Body of pancreas (tissue), 4 donors: ENCODE data around the gene TNIP1. TPM values are rescaled to one million over a fixed set of nuclear protein-coding genes. Genes with fewer than 3 reads are reported as not detected.

Experiments used
- ATAC-seq: fragments of 150-250 bp; one replicate; pipeline ENCODE4 v1.9.1; 2016
- DNase-seq, 4 donors: peaks; one replicate each; pipeline ENCODE4 v3.0.0-alpha.2; 2019
- H3K27ac ChIP-seq, 4 donors: fragments of 200-600 bp; sonication (generic); 1 replicate in 3 of 4; 2 replicates in 1 of 4; pipeline versions ENCODE4 v1.5.1 to v1.6.1; 2016 to 2019; ENCODE audit warnings: mild to moderate bottlenecking in 1 of 4, mixed read lengths in 1 of 4, moderate library complexity in 1 of 4
- H3K27me3 ChIP-seq, 2 donors: fragments of 200-600 bp; sonication (generic); one replicate each; pipeline ENCODE4 v1.6.0; 2016; ENCODE audit warnings: mild to moderate bottlenecking in 1 of 2
- H3K36me3 ChIP-seq, 2 donors: fragments of 200-600 bp; sonication (generic); replicated peaks in 1 of 2; 2 replicates each; pipeline ENCODE4 v1.5.1; 2016; ENCODE audit warnings: low read depth in 2 of 2; ENCODE audit not compliant: insufficient read depth in 1 of 2
- H3K4me1 ChIP-seq: fragments of 200-600 bp; sonication (generic); one replicate; pipeline ENCODE4 v1.6.0; 2016
- H3K4me3 ChIP-seq, 2 donors: fragments of 200-600 bp; sonication (generic); 1 replicate in 1 of 2; 2 replicates in 1 of 2; pipeline ENCODE4 v1.5.1; 2016 to 2019
- H3K9me3 ChIP-seq, 3 donors: fragments of 200-600 bp; sonication (generic); 1 replicate in 2 of 3; 2 replicates in 1 of 3; pipeline ENCODE4 v1.5.1; 2016
- POLR2A ChIP-seq, 3 donors: fragments of 450-650 bp; IDR thresholded peaks; one replicate each; pipeline ENCODE4 v1.6.1; 2016; ENCODE audit warnings: antibody characterized with exemption in 3 of 3, mild to moderate bottlenecking in 2 of 3
- WGBS, 2 donors: methylation state at CpG; one replicate each; pipeline ENCODE4 v1.1.5; 2017; 5-methylcytosine and 5-hydroxymethylcytosine counted together
- intact Hi-C: fragments of 100-400 bp; cut with DNase I; formaldehyde crosslinking; loops from one replicate; pipeline ENCODE4 v1.15.1; 2023
- total RNA-seq, 2 donors: library from RNA; depleted of rRNA; stranded (reverse); fragments of >200 nt; gene quantifications; one replicate each; pipeline ENCODE4 v1.1.0, GENCODE V29; 2016
- TF ChIP-seq, protein P1 (sequence below), 7 experiments: fragments of 450-650 bp in 4 of 7; fragments of 200-600 bp in 3 of 7; sonication (generic) in 3 of 7; IDR thresholded peaks; one replicate each; pipeline ENCODE4 v1.5.1; 2016 to 2019; ENCODE audit warnings: antibody characterized with exemption in 7 of 7

Gene TNIP1
- total RNA-seq, 2 donors from 2014 or later, result 89.3 to 111 TPM

DNA sequence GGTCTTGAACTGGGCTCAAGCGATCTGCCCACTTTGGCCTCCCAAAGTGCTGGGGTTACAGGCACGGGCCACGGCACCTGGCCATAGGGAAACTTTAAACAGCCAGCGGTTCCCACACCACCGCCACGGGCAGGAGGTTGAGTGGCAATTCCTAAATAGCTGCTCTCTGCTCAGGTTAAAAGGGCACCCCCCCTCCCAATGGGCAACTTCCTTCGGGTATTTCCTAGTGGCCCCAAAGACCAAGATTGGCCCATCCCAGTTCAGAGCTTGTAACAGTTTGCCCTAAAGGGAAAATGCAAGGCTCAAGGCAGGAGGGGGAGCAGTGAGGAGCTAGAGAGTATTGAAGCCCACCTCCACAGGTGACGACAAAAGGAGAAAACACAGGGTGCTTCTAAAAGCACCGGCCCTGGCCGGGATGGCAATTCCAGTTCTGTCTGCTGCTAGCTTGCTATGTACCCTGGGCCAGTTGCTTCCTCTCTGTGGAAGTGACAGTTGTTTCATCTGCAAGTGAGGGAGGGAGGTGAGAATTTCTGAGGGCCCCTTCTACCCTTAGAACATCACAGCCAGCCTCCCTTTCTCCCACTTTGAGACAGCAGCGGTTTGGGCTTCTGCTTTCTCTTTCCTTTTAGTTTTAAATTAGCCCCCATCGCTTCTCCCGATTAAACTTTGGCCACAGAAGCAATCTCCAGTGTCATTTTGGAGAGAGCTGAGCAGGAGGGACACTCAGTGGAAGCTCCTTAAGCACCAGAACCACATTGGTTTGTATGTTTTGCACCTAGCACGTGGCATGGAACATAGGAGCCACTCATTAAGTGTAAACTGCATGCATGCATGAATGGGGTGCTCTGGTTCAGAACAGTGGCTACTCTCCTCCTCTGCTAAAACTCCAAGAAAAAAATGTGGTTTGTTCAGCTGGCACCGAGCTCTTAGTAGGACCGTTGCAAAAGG, 17.3 kb upstream of the TNIP1 start:
- TF ChIP-seq, protein P1, sequence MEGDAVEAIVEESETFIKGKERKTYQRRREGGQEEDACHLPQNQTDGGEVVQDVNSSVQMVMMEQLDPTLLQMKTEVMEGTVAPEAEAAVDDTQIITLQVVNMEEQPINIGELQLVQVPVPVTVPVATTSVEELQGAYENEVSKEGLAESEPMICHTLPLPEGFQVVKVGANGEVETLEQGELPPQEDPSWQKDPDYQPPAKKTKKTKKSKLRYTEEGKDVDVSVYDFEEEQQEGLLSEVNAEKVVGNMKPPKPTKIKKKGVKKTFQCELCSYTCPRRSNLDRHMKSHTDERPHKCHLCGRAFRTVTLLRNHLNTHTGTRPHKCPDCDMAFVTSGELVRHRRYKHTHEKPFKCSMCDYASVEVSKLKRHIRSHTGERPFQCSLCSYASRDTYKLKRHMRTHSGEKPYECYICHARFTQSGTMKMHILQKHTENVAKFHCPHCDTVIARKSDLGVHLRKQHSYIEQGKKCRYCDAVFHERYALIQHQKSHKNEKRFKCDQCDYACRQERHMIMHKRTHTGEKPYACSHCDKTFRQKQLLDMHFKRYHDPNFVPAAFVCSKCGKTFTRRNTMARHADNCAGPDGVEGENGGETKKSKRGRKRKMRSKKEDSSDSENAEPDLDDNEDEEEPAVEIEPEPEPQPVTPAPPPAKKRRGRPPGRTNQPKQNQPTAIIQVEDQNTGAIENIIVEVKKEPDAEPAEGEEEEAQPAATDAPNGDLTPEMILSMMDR (IDR thresholded peaks at IDR 0.05), result no peak
- TF ChIP-seq POLR2A (IDR thresholded peaks at IDR 0.05), result no peak
- H3K36me3 ChIP-seq, result no peaks in the 10 kb centered on the region
- WGBS, 2 donors, result 76 to 90% methylated on average over 14 to 16 of the region's 16 CpGs
- H3K27ac ChIP-seq, result no peak overlapping the region
- H3K4me1 ChIP-seq, result peaks cover 86% of the 10 kb centered on the region
- DNase-seq (no peak), ATAC-seq (no peak)
- no peaks in the 10 kb centered on the region for H3K27me3 ChIP-seq
- no peak overlapping the region for H3K4me3 ChIP-seq
- H3K9me3 ChIP-seq, result no peaks in the 10 kb centered on the region
- intact Hi-C loops, result no loop called here

DNA sequence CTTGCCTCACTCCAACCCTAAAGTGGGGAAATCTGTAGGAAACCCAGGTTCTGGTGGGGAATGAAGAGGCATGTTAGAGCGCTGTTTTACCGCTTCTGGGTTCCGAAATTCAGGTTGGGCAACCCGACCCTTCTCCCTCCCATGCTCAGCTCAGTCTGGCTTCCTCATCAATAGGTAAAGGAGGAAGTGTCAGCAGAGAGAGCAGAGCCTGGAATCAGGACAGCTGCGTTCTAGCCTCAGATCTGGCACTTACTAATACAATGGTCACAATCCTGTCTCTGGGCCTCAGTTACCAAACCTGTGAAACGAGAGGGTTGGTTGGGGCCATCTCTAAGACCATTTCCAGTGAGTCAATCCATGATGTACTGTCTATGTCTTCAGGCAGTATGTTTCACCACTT, 16.2 kb upstream of the TNIP1 start:
- Histone ChIP-seq H3K4me1 (peaks cover 79% of the 10 kb centered on the region), H3K27me3 (no peaks in the 10 kb centered on the region), H3K9me3 (no peaks in the 10 kb centered on the region), H3K4me3 (no peak overlapping the region), H3K36me3 (no peaks in the 10 kb centered on the region), H3K27ac (peak overlapping the region in 2 of 4 donors; percentile 77 to 82)
- no peak for TF ChIP-seq POLR2A (IDR thresholded peaks at IDR 0.05)
- TF ChIP-seq, protein P1 (IDR thresholded peaks at IDR 0.05), result no peak
- intact Hi-C loops, result no loop called here
- no peak for DNase-seq
- no peak for ATAC-seq
- WGBS, 2 donors, result 55 to 90% methylated on average over 5 to 6 of the region's 6 CpGs

DNA sequence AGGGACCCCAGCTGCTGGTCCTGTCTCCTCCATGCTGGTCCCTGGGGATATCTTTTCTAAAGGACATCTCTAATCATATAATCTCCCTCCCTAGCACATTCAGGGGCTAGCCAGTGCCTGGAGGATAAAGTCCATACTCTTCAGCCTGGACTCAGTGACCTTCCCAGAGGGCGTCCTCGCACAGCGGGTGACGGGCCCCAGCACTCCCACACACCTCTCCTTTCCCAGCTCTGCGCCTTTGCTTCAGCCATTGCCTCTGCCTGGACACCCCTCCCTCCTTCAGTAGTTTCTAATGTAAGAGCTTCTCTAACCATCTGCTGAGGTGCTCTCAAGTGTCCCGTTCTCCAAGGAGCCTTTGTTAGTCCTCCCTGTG, 15.2 kb upstream of the TNIP1 start:
- H3K27me3 ChIP-seq, result no peaks in the 10 kb centered on the region
- ATAC-seq, result peak; percentile 10
- H3K4me3 ChIP-seq, result no peak overlapping the region
- 35 to 48% methylated on average over 6 of the region's 6 CpGs for WGBS, 2 donors
- H3K9me3 ChIP-seq, result no peaks in the 10 kb centered on the region
- H3K36me3 ChIP-seq, result no peaks in the 10 kb centered on the region
- intact Hi-C loops, result no loop called here
- H3K27ac ChIP-seq, result peak overlapping the region; percentile 75 to 82 (median 79)
- TF ChIP-seq, protein P1 (IDR thresholded peaks at IDR 0.05), result no peak
- no peak for TF ChIP-seq POLR2A (IDR thresholded peaks at IDR 0.05)
- H3K4me1 ChIP-seq, result peaks cover 68% of the 10 kb centered on the region
- peak in 1 of 4 donors; percentile 56 for DNase-seq

DNA sequence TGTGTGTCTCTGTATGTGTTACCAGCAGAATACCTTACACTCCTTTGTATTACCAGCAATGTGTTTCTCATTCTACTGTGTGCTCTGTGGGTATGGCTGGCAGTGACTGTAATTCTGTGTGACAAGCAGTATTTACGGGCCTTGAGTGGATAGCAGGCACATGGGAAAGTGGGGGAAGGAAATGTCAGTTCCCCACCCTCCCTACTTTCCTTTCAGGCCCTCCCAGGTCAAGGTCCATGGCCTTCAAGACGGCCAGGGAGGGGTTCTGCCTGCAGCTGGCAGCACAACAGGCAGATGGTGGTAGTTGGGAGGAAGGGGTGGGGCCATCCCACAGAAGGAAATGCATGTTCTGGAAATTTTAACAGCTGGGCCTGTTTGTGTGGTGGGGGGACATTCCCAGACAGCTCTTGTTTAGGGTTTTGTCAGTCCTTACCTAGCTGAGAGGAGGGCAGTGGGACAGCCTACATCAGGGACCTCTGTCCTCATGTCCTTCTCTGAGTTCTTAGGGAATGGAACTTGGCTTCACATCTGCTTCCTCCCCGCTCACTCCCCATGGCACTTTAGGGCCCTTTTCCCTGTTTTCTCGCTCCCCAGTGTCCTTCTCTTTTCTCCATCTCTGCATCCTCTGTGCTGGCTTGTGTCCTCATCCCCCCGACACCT, 14.6 kb upstream of the TNIP1 start:
- Histone ChIP-seq H3K36me3 (no peaks in the 10 kb centered on the region), H3K4me1 (peaks cover 63% of the 10 kb centered on the region), H3K4me3 (no peak overlapping the region), H3K27ac (peak overlapping the region; percentile 75 to 82 (median 79)), H3K27me3 (no peaks in the 10 kb centered on the region), H3K9me3 (no peaks in the 10 kb centered on the region)
- ATAC-seq (peak; percentile 80), DNase-seq (peak; percentile 78 to 90 (median 87))
- 21 to 26% methylated on average over 5 of the region's 5 CpGs for WGBS, 2 donors
- intact Hi-C loops, result no loop called here
- TF ChIP-seq POLR2A (IDR thresholded peaks at IDR 0.05), result peak in 1 of 3 donors; percentile 43
- TF ChIP-seq, protein P1 (IDR thresholded peaks at IDR 0.05), result no peak
